Measurements from ENCODE around the gene TBC1D16. TPM values are rescaled to one million over a fixed set of nuclear protein-coding genes. Genes with fewer than 3 reads are reported as not detected.
A peak's percentile ranks its signal among the peaks of the same experiment; 100 is the strongest.

The TBC1D16 gene
- total RNA-seq, 1 donor from 2014 or later, result 55.6 TPM

DNA sequence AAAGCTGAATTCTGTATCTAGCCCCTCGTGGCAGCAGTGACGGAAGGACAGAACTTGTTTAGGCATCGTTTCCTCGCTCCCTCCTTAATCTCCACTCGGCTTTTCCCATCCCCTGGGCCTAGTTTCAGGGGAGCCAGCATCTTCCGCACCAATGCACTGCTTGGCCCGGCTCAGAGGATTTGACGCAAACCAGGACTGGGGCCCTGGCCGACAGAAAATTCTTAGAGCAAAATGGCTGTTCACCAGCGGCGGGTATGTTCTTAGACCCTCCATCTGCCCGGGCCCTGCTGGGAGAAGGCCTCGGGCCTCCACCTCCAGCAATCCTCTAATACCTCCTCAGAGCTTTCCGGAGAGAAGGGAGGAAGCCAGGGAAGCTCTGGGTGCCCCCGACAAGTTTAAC, 54.6 kb downstream of the TBC1D16 start:
- intact Hi-C loops (cut with DNase I), result no loop called here
- H3K4me1 ChIP-seq, result no peaks in the 10 kb centered on the region
- H3K27ac ChIP-seq, result no peak overlapping the region
- DNase-seq (ENCODE audit: low spot score in 2 of 2), result no peak
- no peak overlapping the region for H3K4me3 ChIP-seq
- TF ChIP-seq, protein P1, sequence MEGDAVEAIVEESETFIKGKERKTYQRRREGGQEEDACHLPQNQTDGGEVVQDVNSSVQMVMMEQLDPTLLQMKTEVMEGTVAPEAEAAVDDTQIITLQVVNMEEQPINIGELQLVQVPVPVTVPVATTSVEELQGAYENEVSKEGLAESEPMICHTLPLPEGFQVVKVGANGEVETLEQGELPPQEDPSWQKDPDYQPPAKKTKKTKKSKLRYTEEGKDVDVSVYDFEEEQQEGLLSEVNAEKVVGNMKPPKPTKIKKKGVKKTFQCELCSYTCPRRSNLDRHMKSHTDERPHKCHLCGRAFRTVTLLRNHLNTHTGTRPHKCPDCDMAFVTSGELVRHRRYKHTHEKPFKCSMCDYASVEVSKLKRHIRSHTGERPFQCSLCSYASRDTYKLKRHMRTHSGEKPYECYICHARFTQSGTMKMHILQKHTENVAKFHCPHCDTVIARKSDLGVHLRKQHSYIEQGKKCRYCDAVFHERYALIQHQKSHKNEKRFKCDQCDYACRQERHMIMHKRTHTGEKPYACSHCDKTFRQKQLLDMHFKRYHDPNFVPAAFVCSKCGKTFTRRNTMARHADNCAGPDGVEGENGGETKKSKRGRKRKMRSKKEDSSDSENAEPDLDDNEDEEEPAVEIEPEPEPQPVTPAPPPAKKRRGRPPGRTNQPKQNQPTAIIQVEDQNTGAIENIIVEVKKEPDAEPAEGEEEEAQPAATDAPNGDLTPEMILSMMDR (IDR thresholded peaks at IDR 0.05), result no peak
- no peaks in the 10 kb centered on the region for H3K27me3 ChIP-seq
- peaks cover 0 to 8% of the 10 kb centered on the region in 2 donors for H3K36me3 ChIP-seq
- no peaks in the 10 kb centered on the region for H3K9me3 ChIP-seq

DNA sequence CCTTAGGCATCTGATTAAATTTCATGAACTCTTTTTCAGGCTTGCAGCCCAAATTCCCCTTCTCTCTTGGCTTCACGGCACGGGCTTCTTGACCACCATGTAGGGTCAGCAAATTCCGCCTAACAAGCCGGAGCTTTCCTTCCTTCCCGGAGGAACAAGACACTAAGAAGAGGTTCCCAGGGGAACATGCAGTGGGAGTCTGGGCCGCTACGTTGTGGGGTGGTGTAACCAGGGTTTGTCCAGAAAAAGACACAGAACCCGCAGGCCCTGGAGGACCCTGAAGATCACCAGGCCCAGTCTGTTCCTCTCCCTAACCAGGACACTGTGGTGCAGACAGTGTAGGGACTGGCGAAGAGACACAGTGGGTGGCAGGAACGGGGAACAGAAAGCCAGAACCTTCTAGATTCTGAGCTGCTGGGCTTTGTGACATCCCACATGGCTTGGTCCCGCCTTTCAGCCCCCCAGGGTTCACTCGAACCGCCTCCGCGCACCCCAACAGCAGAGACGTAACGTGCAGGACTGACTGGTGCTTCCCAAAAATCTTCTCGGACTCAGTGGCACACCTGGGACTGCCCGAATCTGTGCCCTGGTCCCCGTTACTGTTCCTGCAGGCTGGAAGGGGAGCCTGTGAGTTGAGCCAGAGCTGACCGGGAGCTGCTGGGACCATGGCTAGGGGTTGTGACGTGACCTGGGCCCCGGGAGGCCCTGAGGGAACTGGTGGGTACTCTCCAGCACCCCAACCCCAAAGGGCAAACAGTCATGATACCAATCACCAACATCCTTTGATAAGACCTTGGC, 55.2 kb downstream of the TBC1D16 start:
- DNase-seq (ENCODE audit: low spot score in 2 of 2), result no peak
- TF ChIP-seq, protein P1 (IDR thresholded peaks at IDR 0.05), result no peak

DNA sequence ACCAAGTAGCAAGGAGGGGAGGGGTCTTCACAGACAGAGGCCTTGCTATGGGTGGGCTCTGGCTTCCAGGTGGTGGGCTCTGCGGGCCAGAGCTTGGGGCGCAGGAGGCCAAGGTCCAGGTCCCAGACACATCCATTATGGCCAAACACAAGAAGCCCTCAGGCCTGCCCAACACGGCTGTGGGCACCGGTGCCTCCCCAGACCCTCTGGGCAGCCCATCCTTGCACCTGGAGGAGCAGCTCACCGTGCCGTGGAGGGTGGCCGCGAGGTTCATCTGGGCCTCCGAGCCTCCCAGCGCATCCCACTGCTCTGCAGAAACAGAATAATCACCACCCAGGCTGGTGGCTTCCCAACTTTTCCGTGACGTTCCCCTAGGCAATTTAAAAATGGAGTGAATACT, 55.9 kb downstream of the TBC1D16 start:
- no peak overlapping the region for H3K4me3 ChIP-seq
- intact Hi-C loops (cut with DNase I), result no loop called here
- no peak overlapping the region for H3K27ac ChIP-seq
- peaks cover 0 to 8% of the 10 kb centered on the region in 2 donors for H3K36me3 ChIP-seq
- H3K4me1 ChIP-seq, result no peaks in the 10 kb centered on the region
- DNase-seq (ENCODE audit: low spot score in 2 of 2), result no peak
- no peaks in the 10 kb centered on the region for H3K9me3 ChIP-seq
- TF ChIP-seq, protein P1 (IDR thresholded peaks at IDR 0.05), result no peak
- no peaks in the 10 kb centered on the region for H3K27me3 ChIP-seq

More for the DNA sequence above, 55.2 kb downstream of the TBC1D16 start:
- Histone ChIP-seq H3K4me3 (no peak overlapping the region), H3K36me3 (peaks cover 0 to 8% of the 10 kb centered on the region in 2 donors), H3K9me3 (no peaks in the 10 kb centered on the region), H3K27ac (no peak overlapping the region), H3K27me3 (no peaks in the 10 kb centered on the region), H3K4me1 (no peaks in the 10 kb centered on the region)
- intact Hi-C loops (cut with DNase I), result no loop called here

DNA sequence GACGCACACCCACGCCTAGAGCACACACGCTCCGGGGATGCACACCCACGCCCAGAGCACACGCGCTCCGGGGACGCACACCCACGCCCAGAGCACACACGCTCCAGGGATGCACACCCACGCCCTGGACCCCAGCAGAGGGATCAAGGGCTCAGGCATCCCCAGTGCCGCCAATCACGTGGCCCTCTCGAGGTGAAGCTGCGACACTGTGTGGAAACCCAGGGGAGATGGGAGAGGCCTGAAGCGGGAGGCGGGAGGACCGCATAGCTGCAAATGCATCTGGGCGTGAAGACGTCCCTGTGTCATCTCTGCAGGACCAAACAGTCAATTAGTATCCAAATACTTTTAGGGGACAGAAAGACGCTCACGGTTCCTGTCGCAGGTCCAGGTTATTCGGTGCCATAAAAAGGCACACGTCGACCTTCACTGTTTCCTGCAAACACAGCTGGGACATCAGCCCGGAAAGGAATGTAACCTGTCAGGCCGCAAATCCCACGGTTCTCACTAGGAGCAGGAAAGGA, 56.4 kb downstream of the TBC1D16 start:
- Histone ChIP-seq H3K27ac (no peak overlapping the region), H3K4me1 (no peaks in the 10 kb centered on the region), H3K27me3 (no peaks in the 10 kb centered on the region), H3K4me3 (no peak overlapping the region), H3K9me3 (no peaks in the 10 kb centered on the region), H3K36me3 (peaks cover 0 to 8% of the 10 kb centered on the region in 2 donors)
- TF ChIP-seq, protein P1 (IDR thresholded peaks at IDR 0.05), result no peak
- intact Hi-C loops (cut with DNase I), result no loop called here
- DNase-seq (ENCODE audit: low spot score in 2 of 2), result peak in 1 of 2 donors; percentile 52

DNA sequence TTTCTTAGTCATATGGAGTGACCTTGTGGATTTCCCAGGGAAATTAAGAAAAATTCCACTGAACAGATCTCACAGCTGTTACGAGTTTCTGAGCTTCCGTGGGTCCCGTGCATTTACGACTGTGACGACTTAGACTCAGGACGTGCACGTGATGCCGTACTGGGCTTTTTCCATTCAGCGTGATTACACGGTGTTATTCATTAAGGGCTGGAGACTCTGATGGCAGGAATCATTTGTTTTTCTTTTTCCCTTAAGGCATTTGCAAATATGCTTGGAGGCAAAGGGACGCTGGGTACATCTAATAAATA, 57.2 kb downstream of the TBC1D16 start:
- Histone ChIP-seq H3K27me3 (no peaks in the 10 kb centered on the region), H3K9me3 (no peaks in the 10 kb centered on the region), H3K27ac (no peak overlapping the region), H3K4me1 (no peaks in the 10 kb centered on the region), H3K4me3 (no peak overlapping the region), H3K36me3 (peaks cover 0 to 8% of the 10 kb centered on the region in 2 donors)
- intact Hi-C loops (cut with DNase I), result no loop called here
- TF ChIP-seq, protein P1 (IDR thresholded peaks at IDR 0.05), result no peak
- DNase-seq (ENCODE audit: low spot score in 2 of 2), result peak in 1 of 2 donors; percentile 34
